ENCODE measurements around the gene EPB41L2. TPM values are rescaled to one million over a fixed set of nuclear protein-coding genes. Genes with fewer than 3 reads are reported as not detected.
A peak's percentile ranks its signal among the peaks of the same experiment; 100 is the strongest.

Gene EPB41L2
- total RNA-seq, 1 donor from 2014 or later, result 91.8 TPM

GRCh38 chr6:130895516-130895915 lies 167.5 kb downstream of the EPB41L2 start:
- intact Hi-C loops (cut with micrococcal nuclease), result no loop called here
- DNase-seq (no peak), ATAC-seq (no peak)

- ATAC-seq (no peak), DNase-seq (no peak)
- intact Hi-C loops (cut with micrococcal nuclease), result no loop called here
These were observed 169.3 kb downstream of the EPB41L2 start for GRCh38 chr6:130893766-130894165.

GRCh38 chr6:130893277-130893676 lies 169.8 kb downstream of the EPB41L2 start:
- ATAC-seq, result peak; percentile 57
- DNase-seq, result no peak
- intact Hi-C loops (cut with micrococcal nuclease), result no loop called here

GRCh38 chr6:130890521-130890971 lies 172.5 kb downstream of the EPB41L2 start:
- DNase-seq (no peak), ATAC-seq (no peak)
- intact Hi-C loops (cut with micrococcal nuclease), result no loop called here

- intact Hi-C loops (cut with micrococcal nuclease), result loop anchor here (5.0 to 10.0 kb wide), 2 partner anchors 228 to 645 kb away; no protein-coding TSS in a partner anchor
- DNase-seq (no peak), ATAC-seq (no peak)
These were observed 173.6 kb downstream of the EPB41L2 start for GRCh38 chr6:130889423-130889822.

- no peak for ATAC-seq
- intact Hi-C loops (cut with micrococcal nuclease), result loop anchor here (5.0 to 10.0 kb wide), 2 partner anchors 229 to 647 kb away; no protein-coding TSS in a partner anchor
These were observed 174.8 kb downstream of the EPB41L2 start for GRCh38 chr6:130888246-130888645.

GRCh38 chr6:130886966-130887365 lies 176.1 kb downstream of the EPB41L2 start:
- DNase-seq, result no peak
- intact Hi-C loops (cut with micrococcal nuclease), result loop anchor here (5.0 to 10.0 kb wide), 2 partner anchors 230 to 648 kb away; no protein-coding TSS in a partner anchor
- no peak for ATAC-seq

More at GRCh38 chr6:130888246-130888645, 174.8 kb downstream of the EPB41L2 start:
- DNase-seq, result no peak

- no peak for DNase-seq
- ATAC-seq, result peak; percentile 88
- intact Hi-C loops (cut with micrococcal nuclease), result loop anchor here (5.0 to 10.0 kb wide), 2 partner anchors 232 to 649 kb away; no protein-coding TSS in a partner anchor
These were observed 177.5 kb downstream of the EPB41L2 start for GRCh38 chr6:130885392-130886192.

GRCh38 chr6:130882370-130882769 lies 180.7 kb downstream of the EPB41L2 start:
- DNase-seq (no peak), ATAC-seq (peak; percentile 49)
- intact Hi-C loops (cut with micrococcal nuclease), result loop anchor here (10.0 kb wide), 1 partner anchor 652 kb away; no protein-coding TSS in a partner anchor

- no peak for DNase-seq
- intact Hi-C loops (cut with micrococcal nuclease), result loop anchor here (10.0 kb wide), 2 partner anchors 555 to 655 kb away; no protein-coding TSS in a partner anchor
- no peak for ATAC-seq
These were observed 183.2 kb downstream of the EPB41L2 start for GRCh38 chr6:130879826-130880225.

GRCh38 chr6:130873746-130874145 lies 189.3 kb downstream of the EPB41L2 start:
- DNase-seq, result no peak
- intact Hi-C loops (cut with micrococcal nuclease), result loop anchor here (10.0 kb wide), 1 partner anchor 549 kb away; no protein-coding TSS in a partner anchor
- no peak for ATAC-seq

- intact Hi-C loops (cut with micrococcal nuclease), result loop anchor here (10.0 kb wide), 1 partner anchor 548 kb away; no protein-coding TSS in a partner anchor
- peak; percentile 37 for ATAC-seq
- DNase-seq, result peak; percentile 81
These were observed 190.6 kb downstream of the EPB41L2 start for GRCh38 chr6:130872250-130873095.

GRCh38 chr6:130870179-130870880 lies 192.7 kb downstream of the EPB41L2 start:
- DNase-seq (no peak), ATAC-seq (no peak)
- intact Hi-C loops (cut with micrococcal nuclease), result loop anchor here (10.0 kb wide), 1 partner anchor 546 kb away; no protein-coding TSS in a partner anchor

- intact Hi-C loops (cut with micrococcal nuclease), result loop anchor here (10.0 kb wide), 1 partner anchor 545 kb away; no protein-coding TSS in a partner anchor
- ATAC-seq (no peak), DNase-seq (no peak)
These were observed 193.4 kb downstream of the EPB41L2 start for GRCh38 chr6:130869681-130870080.

- intact Hi-C loops (cut with micrococcal nuclease), result no loop called here
- ATAC-seq (no peak), DNase-seq (no peak)
These were observed 197.3 kb downstream of the EPB41L2 start for GRCh38 chr6:130865793-130866192.

GRCh38 chr6:130864344-130864743 lies 198.7 kb downstream of the EPB41L2 start:
- DNase-seq (no peak), ATAC-seq (no peak)
- intact Hi-C loops (cut with micrococcal nuclease), result no loop called here

- DNase-seq, result no peak
- intact Hi-C loops (cut with micrococcal nuclease), result no loop called here
- ATAC-seq, result no peak
These were observed 199.4 kb downstream of the EPB41L2 start for GRCh38 chr6:130863415-130864230.

- intact Hi-C loops (cut with micrococcal nuclease), result no loop called here
- no peak for DNase-seq
- ATAC-seq, result no peak
These were observed 200.7 kb downstream of the EPB41L2 start for GRCh38 chr6:130862370-130862769.
